OCI-LY7 (cell line): ENCODE results near the gene CGRRF1. TPM values are rescaled to one million over a fixed set of nuclear protein-coding genes. Genes with fewer than 3 reads are reported as not detected.

Source experiments
- BruUV-seq: library from RNA; stranded (reverse); fragments of 400-500 nt; replicated peaks from 2 replicates; lab custom pipeline; 2021; lab: Mats Ljungman, UMichigan
- CTCF ChIA-PET: fragments of 300-600 bp; sonication (Branson Sonifier 250); formaldehyde crosslinking; loops from one replicate; lab custom pipeline; 2022; ENCODE audit warnings: antibody characterized with exemption; ENCODE audit not compliant: unreplicated experiment; lab: Charles Lee
- POLR2A ChIA-PET: fragments of 300-600 bp; sonication (Branson Sonifier 250); formaldehyde crosslinking; loops from one replicate; lab custom pipeline; 2022; ENCODE audit warnings: antibody characterized with exemption; lab: Charles Lee
- DNase-seq: peaks from one replicate; pipeline ENCODE4 v3.0.0-alpha.2; 2015; ENCODE audit warnings: low spot score
- H2AFZ ChIP-seq: fragments of 200-600 bp; sonication (generic), shearing (Covaris generic); 2 replicates; pipeline ENCODE4 v1.6.1; 2014; ENCODE audit warnings: mild to moderate bottlenecking, antibody characterized with exemption, low read length, moderate library complexity
- H3K27ac ChIP-seq: fragments of 200-600 bp; sonication (generic); 2 replicates; pipeline ENCODE4 v1.5.1; 2014; ENCODE audit warnings: mixed run types, low read depth, mild to moderate bottlenecking, moderate library complexity, low read length, inconsistent platforms; ENCODE audit not compliant: poor library complexity, severe bottlenecking
- H3K36me3 ChIP-seq: fragments of 200-600 bp; sonication (generic); 2 replicates; pipeline ENCODE4 v1.6.1; 2014; ENCODE audit warnings: mild to moderate bottlenecking, antibody characterized with exemption, low read length, moderate library complexity, mixed read lengths; ENCODE audit not compliant: insufficient read depth
- H3K4me1 ChIP-seq: fragments of 200-600 bp; sonication (generic); 2 replicates; pipeline ENCODE4 v1.5.1; 2014; ENCODE audit warnings: mild to moderate bottlenecking, low read length; ENCODE audit not compliant: insufficient read depth, poor library complexity, severe bottlenecking
- H3K4me2 ChIP-seq: fragments of 200-600 bp; sonication (generic); 2 replicates; pipeline ENCODE4 v1.6.1; 2014; ENCODE audit warnings: mild to moderate bottlenecking, low read length
- H3K4me3 ChIP-seq: fragments of 200-600 bp; sonication (generic); 2 replicates; pipeline ENCODE4 v1.5.1; 2014; ENCODE audit warnings: mild to moderate bottlenecking, low read depth, low read length; ENCODE audit not compliant: poor library complexity, severe bottlenecking
- H3K79me2 ChIP-seq: fragments of 200-600 bp; sonication (generic); 2 replicates; pipeline ENCODE4 v1.6.1; 2016; ENCODE audit warnings: low read depth, mild to moderate bottlenecking, low read length, moderate library complexity, mixed read lengths; ENCODE audit not compliant: insufficient read depth
- H3K9me2 ChIP-seq: fragments of 200-600 bp; sonication (generic); 2 replicates; pipeline ENCODE4 v1.6.1; 2016; ENCODE audit warnings: mild to moderate bottlenecking, low read length, mixed read lengths; ENCODE audit not compliant: insufficient read depth
- H3K9me3 ChIP-seq: fragments of 200-600 bp; sonication (generic); 2 replicates; pipeline ENCODE4 v1.6.1; 2014; ENCODE audit warnings: mild to moderate bottlenecking, mixed run types, low read length, mixed read lengths
- H4K20me1 ChIP-seq: fragments of 200-600 bp; sonication (generic); 2 replicates; pipeline ENCODE4 v1.6.1; 2014; ENCODE audit warnings: mild to moderate bottlenecking, antibody characterized with exemption, low read length, moderate library complexity, mixed read lengths; ENCODE audit not compliant: insufficient read depth
- EZH2phosphoT487 ChIP-seq: fragments of 200-600 bp; sonication (generic); IDR thresholded peaks from 2 replicates; pipeline ENCODE4 v1.6.1; 2018; ENCODE audit warnings: low read depth, borderline replicate concordance, mild to moderate bottlenecking, mixed run types, antibody characterized with exemption, low read length, moderate library complexity, mixed read lengths
- intact Hi-C: fragments of 100-400 bp; cut with micrococcal nuclease; formaldehyde crosslinking; loops from one replicate; pipeline ENCODE4 v1.10.0; 2022; ENCODE audit not compliant: unreplicated experiment
- total RNA-seq, 2 experiments: library from RNA; depleted of rRNA in 1 of 2; stranded (reverse); fragments of >200 nt in 1 of 2; shearing (Covaris generic) in 1 of 2; gene quantifications; 2 replicates each; pipeline ENCODE4 v1.2.3, GENCODE V29; 2014 to 2022
- TF ChIP-seq, protein P1 (sequence below): fragments of 200-600 bp; sonication (generic); conservative IDR thresholded peaks from 2 replicates; pipeline ENCODE4 v1.5.1; 2014; ENCODE audit warnings: mild to moderate bottlenecking, antibody characterized with exemption, low read length, moderate library complexity, mixed read lengths

The CGRRF1 gene
- total RNA-seq, 2 experiments from 2014 or later = 8.4 to 13.4 TPM

DNA sequence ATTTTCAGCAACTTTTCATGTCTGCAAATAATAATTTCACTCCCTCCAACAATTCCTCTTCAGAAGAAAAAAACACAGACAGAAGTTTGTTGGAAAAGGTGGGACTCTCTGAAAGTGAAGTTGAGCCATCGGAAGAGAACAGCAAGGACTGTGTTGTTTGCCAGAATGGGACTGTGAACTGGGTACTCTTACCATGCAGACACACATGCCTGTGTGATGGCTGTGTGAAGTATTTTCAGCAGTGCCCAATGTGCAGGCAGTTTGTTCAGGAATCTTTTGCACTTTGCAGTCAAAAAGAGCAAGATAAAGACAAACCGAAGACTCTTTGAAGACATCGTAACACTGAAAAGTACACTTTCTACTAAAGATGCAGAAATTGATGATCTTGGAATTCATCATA is 28.3 kb downstream of the CGRRF1 start:
- H3K27ac ChIP-seq = no peak overlapping the region
- DNase-seq = no peak
- POLR2A ChIA-PET = no interaction called here
- H3K4me3 ChIP-seq = no peak overlapping the region
- no peak for TF ChIP-seq EZH2phosphoT487
- TF ChIP-seq, protein P1, sequence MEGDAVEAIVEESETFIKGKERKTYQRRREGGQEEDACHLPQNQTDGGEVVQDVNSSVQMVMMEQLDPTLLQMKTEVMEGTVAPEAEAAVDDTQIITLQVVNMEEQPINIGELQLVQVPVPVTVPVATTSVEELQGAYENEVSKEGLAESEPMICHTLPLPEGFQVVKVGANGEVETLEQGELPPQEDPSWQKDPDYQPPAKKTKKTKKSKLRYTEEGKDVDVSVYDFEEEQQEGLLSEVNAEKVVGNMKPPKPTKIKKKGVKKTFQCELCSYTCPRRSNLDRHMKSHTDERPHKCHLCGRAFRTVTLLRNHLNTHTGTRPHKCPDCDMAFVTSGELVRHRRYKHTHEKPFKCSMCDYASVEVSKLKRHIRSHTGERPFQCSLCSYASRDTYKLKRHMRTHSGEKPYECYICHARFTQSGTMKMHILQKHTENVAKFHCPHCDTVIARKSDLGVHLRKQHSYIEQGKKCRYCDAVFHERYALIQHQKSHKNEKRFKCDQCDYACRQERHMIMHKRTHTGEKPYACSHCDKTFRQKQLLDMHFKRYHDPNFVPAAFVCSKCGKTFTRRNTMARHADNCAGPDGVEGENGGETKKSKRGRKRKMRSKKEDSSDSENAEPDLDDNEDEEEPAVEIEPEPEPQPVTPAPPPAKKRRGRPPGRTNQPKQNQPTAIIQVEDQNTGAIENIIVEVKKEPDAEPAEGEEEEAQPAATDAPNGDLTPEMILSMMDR = no peak
- CTCF ChIA-PET = no interaction called here
- H4K20me1 ChIP-seq = no peaks in the 10 kb centered on the region
- no peak overlapping the region for H2AFZ ChIP-seq
- intact Hi-C loops = no loop called here
- H3K9me2 ChIP-seq = no peaks in the 10 kb centered on the region
- no peaks in the 10 kb centered on the region for H3K79me2 ChIP-seq
- BruUV-seq = no TSS peak
- peaks cover 3% of the 10 kb centered on the region for H3K4me1 ChIP-seq
- no peak overlapping the region for H3K4me2 ChIP-seq
- no peaks in the 10 kb centered on the region for H3K9me3 ChIP-seq
- H3K36me3 ChIP-seq = peaks cover 7% of the 10 kb centered on the region; the same call in 1 of the 2 replicates

DNA sequence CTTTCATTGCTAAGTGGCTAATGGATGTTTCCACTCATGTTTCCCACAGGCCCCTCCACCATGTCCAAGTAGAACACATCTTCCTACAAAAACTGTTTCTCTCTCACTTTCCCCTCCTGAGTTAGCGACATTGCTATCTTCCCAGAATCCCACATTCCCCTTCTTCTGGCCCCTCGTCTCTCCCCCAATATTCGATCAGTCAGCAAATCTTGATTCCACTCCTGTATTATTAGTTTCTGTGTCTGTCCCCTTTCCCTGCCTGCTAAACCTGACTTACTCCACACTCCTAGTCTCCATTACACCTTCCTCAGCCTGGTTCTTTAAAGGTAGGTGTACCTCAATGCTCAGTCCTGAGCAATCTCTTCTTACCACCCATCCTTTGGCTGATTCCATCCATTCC is 37.9 kb downstream of the CGRRF1 start:
- no TSS peak for BruUV-seq
- Histone ChIP-seq H3K4me2 (no peak overlapping the region), H4K20me1 (no peaks in the 10 kb centered on the region), H3K4me3 (no peak overlapping the region), H3K9me2 (no peaks in the 10 kb centered on the region), H3K36me3 (no peaks in the 10 kb centered on the region), H3K79me2 (no peaks in the 10 kb centered on the region), H3K4me1 (peaks cover 5% of the 10 kb centered on the region), H3K9me3 (no peaks in the 10 kb centered on the region), H2AFZ (no peak overlapping the region), H3K27ac (no peak overlapping the region)
- DNase-seq = no peak
- POLR2A ChIA-PET = no interaction called here
- TF ChIP-seq, protein P1 = no peak
- TF ChIP-seq EZH2phosphoT487 = no peak
- CTCF ChIA-PET = no interaction called here
- intact Hi-C loops = no loop called here

DNA sequence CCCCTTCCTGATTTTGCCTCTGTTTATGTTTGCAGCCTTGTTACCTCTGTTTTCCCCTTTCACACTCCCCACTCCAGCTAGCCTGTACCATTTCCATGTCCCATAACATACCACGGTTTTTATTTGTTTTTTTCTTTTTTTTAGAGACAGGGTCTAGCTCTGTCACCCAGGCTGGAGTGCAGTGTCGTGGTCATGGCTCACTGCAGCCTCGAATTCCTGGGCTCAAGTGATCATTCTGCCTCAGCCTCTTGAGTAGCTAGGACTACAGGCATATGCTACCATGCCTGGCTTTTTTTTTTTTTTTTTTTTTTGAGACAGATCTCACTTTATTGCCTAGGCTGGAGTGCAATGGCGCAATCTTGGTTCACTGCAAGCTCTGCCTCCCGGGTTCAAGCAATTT is 38.8 kb downstream of the CGRRF1 start:
- Histone ChIP-seq H3K27ac (no peak overlapping the region), H3K36me3 (no peaks in the 10 kb centered on the region), H3K4me2 (no peak overlapping the region), H4K20me1 (no peaks in the 10 kb centered on the region), H3K4me1 (peaks cover 5% of the 10 kb centered on the region), H3K9me3 (no peaks in the 10 kb centered on the region), H3K79me2 (no peaks in the 10 kb centered on the region), H3K4me3 (no peak overlapping the region), H2AFZ (no peak overlapping the region), H3K9me2 (no peaks in the 10 kb centered on the region)
- CTCF ChIA-PET = no interaction called here
- TF ChIP-seq, protein P1 = no peak
- TF ChIP-seq EZH2phosphoT487 = no peak
- POLR2A ChIA-PET = interaction anchor here (0.6 to 0.9 kb wide), 3 partner anchors 10 to 1638 kb away, joined by 3 to 5 read pairs (median 3); no protein-coding TSS in a partner anchor
- BruUV-seq = no TSS peak
- intact Hi-C loops = no loop called here
- no peak for DNase-seq
